BE2C (cell line): ENCODE measurements around the gene YWHAG.

Source experiments
- DNase-seq: peaks from one replicate; pipeline ENCODE4 v3.0.0-alpha.2; 2020
- H3K27me3 ChIP-seq: fragments of 250-450 bp; sonication (Bioruptor Pico); 2 replicates; pipeline ENCODE4 v1.5.1; 2020; ENCODE audit warnings: mild to moderate bottlenecking
- H3K36me3 ChIP-seq: fragments of 250-450 bp; sonication (Bioruptor Pico); 2 replicates; pipeline ENCODE4 v1.5.1; 2020; ENCODE audit warnings: mild to moderate bottlenecking
- H3K4me1 ChIP-seq: fragments of 250-450 bp; sonication (Bioruptor Pico); 2 replicates; pipeline ENCODE4 v1.5.1; 2020
- H3K4me3 ChIP-seq: 2 replicates; pipeline ENCODE4 v1.5.1; 2011; ENCODE audit warnings: low read depth, low read length
- H3K9me3 ChIP-seq: fragments of 250-450 bp; sonication (Bioruptor Pico); 2 replicates; pipeline ENCODE4 v1.5.1; 2020
- TF ChIP-seq, protein P1 (sequence below): IDR thresholded peaks from 2 replicates; pipeline ENCODE4 v1.5.1; 2012; ENCODE audit warnings: mild to moderate bottlenecking, low read depth, low read length

Gene YWHAG

GRCh38 chr7:76358011-76358480 lies 745 bp downstream of the YWHAG start:
- peak; percentile 72 for DNase-seq
- Histone ChIP-seq H3K4me1 (peaks cover 9% of the 10 kb centered on the region), H3K27me3 (no peaks in the 10 kb centered on the region), H3K9me3 (no peaks in the 10 kb centered on the region), H3K4me3 (peak overlapping the region; percentile 96), H3K36me3 (peaks cover 45% of the 10 kb centered on the region)
- TF ChIP-seq, protein P1, sequence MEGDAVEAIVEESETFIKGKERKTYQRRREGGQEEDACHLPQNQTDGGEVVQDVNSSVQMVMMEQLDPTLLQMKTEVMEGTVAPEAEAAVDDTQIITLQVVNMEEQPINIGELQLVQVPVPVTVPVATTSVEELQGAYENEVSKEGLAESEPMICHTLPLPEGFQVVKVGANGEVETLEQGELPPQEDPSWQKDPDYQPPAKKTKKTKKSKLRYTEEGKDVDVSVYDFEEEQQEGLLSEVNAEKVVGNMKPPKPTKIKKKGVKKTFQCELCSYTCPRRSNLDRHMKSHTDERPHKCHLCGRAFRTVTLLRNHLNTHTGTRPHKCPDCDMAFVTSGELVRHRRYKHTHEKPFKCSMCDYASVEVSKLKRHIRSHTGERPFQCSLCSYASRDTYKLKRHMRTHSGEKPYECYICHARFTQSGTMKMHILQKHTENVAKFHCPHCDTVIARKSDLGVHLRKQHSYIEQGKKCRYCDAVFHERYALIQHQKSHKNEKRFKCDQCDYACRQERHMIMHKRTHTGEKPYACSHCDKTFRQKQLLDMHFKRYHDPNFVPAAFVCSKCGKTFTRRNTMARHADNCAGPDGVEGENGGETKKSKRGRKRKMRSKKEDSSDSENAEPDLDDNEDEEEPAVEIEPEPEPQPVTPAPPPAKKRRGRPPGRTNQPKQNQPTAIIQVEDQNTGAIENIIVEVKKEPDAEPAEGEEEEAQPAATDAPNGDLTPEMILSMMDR = no peak

- H3K4me3 ChIP-seq = peak overlapping the region; percentile 96
- H3K9me3 ChIP-seq = no peaks in the 10 kb centered on the region
- DNase-seq = no peak
- peaks cover 9% of the 10 kb centered on the region for H3K4me1 ChIP-seq
- TF ChIP-seq, protein P1 = no peak
- peaks cover 45% of the 10 kb centered on the region for H3K36me3 ChIP-seq
- no peaks in the 10 kb centered on the region for H3K27me3 ChIP-seq
These were observed 1.2 kb downstream of the YWHAG start for GRCh38 chr7:76357475-76358010.

- TF ChIP-seq, protein P1 = 0 out of 2 replicates have a peak, but pooled peaks have one; percentile 10
- DNase-seq = peak; percentile 40
- H3K36me3 ChIP-seq = peaks cover 50% of the 10 kb centered on the region
- H3K9me3 ChIP-seq = no peaks in the 10 kb centered on the region
- peak overlapping the region; percentile 96 for H3K4me3 ChIP-seq
- peaks cover 9% of the 10 kb centered on the region for H3K4me1 ChIP-seq
- H3K27me3 ChIP-seq = no peaks in the 10 kb centered on the region
These were observed 2.0 kb downstream of the YWHAG start for GRCh38 chr7:76356823-76357222.

GRCh38 chr7:76356115-76356514 lies 2.7 kb downstream of the YWHAG start:
- Histone ChIP-seq H3K27me3 (no peaks in the 10 kb centered on the region), H3K4me1 (peaks cover 9% of the 10 kb centered on the region), H3K4me3 (no peak overlapping the region; the same call in 1 of the 2 replicates), H3K36me3 (peaks cover 57% of the 10 kb centered on the region), H3K9me3 (no peaks in the 10 kb centered on the region)
- TF ChIP-seq, protein P1 = no peak
- no peak for DNase-seq

- Histone ChIP-seq H3K27me3 (no peaks in the 10 kb centered on the region), H3K9me3 (no peaks in the 10 kb centered on the region), H3K4me1 (peaks cover 9% of the 10 kb centered on the region), H3K36me3 (peaks cover 66% of the 10 kb centered on the region), H3K4me3 (peak overlapping the region; percentile 3; the same call in 1 of the 2 replicates)
- TF ChIP-seq, protein P1 = no peak
- no peak for DNase-seq
These were observed 3.6 kb downstream of the YWHAG start for GRCh38 chr7:76354981-76355730.

GRCh38 chr7:76354516-76354915 lies 4.3 kb downstream of the YWHAG start:
- Histone ChIP-seq H3K9me3 (no peaks in the 10 kb centered on the region), H3K36me3 (peaks cover 73% of the 10 kb centered on the region), H3K4me3 (0 out of 2 replicates have a peak overlapping the region, but pooled peaks have one; percentile 3), H3K27me3 (no peaks in the 10 kb centered on the region), H3K4me1 (peaks cover 6% of the 10 kb centered on the region)
- TF ChIP-seq, protein P1 = no peak
- no peak for DNase-seq
